Body of pancreas (tissue), 4 donors: Measurements from ENCODE around the gene GNB1L. TPM values are rescaled to one million over a fixed set of nuclear protein-coding genes. Genes with fewer than 3 reads are reported as not detected.

Source experiments
- ATAC-seq: fragments of 150-250 bp; one replicate; pipeline ENCODE4 v1.9.1; 2016
- DNase-seq, 4 donors: peaks; one replicate each; pipeline ENCODE4 v3.0.0-alpha.2; 2019
- H3K27ac ChIP-seq, 4 donors: fragments of 200-600 bp; sonication (generic); 1 replicate in 3 of 4; 2 replicates in 1 of 4; pipeline versions ENCODE4 v1.5.1 to v1.6.1; 2016 to 2019; ENCODE audit warnings: mild to moderate bottlenecking in 1 of 4, mixed read lengths in 1 of 4, moderate library complexity in 1 of 4
- H3K27me3 ChIP-seq, 2 donors: fragments of 200-600 bp; sonication (generic); one replicate each; pipeline ENCODE4 v1.6.0; 2016; ENCODE audit warnings: mild to moderate bottlenecking in 1 of 2
- H3K36me3 ChIP-seq, 2 donors: fragments of 200-600 bp; sonication (generic); replicated peaks in 1 of 2; 2 replicates each; pipeline ENCODE4 v1.5.1; 2016; ENCODE audit warnings: low read depth in 2 of 2; ENCODE audit not compliant: insufficient read depth in 1 of 2
- H3K4me1 ChIP-seq: fragments of 200-600 bp; sonication (generic); one replicate; pipeline ENCODE4 v1.6.0; 2016
- H3K4me3 ChIP-seq, 2 donors: fragments of 200-600 bp; sonication (generic); 1 replicate in 1 of 2; 2 replicates in 1 of 2; pipeline ENCODE4 v1.5.1; 2016 to 2019
- H3K9me3 ChIP-seq, 3 donors: fragments of 200-600 bp; sonication (generic); 1 replicate in 2 of 3; 2 replicates in 1 of 3; pipeline ENCODE4 v1.5.1; 2016
- CTCF ChIP-seq, 7 experiments: fragments of 450-650 bp in 4 of 7; fragments of 200-600 bp in 3 of 7; sonication (generic) in 3 of 7; IDR thresholded peaks; one replicate each; pipeline ENCODE4 v1.5.1; 2016 to 2019; ENCODE audit warnings: antibody characterized with exemption in 7 of 7
- POLR2A ChIP-seq, 3 donors: fragments of 450-650 bp; IDR thresholded peaks; one replicate each; pipeline ENCODE4 v1.6.1; 2016; ENCODE audit warnings: antibody characterized with exemption in 3 of 3, mild to moderate bottlenecking in 2 of 3
- WGBS, 2 donors: methylation state at CpG; one replicate each; pipeline ENCODE4 v1.1.5; 2017; 5-methylcytosine and 5-hydroxymethylcytosine counted together
- intact Hi-C: fragments of 100-400 bp; cut with DNase I; formaldehyde crosslinking; loops from one replicate; pipeline ENCODE4 v1.15.1; 2023
- total RNA-seq, 2 donors: library from RNA; depleted of rRNA; stranded (reverse); fragments of >200 nt; gene quantifications; one replicate each; pipeline ENCODE4 v1.1.0, GENCODE V29; 2016

The GNB1L gene
- total RNA-seq, 2 donors from 2014 or later, result 1.3 to 3.3 TPM

GRCh38 chr22:19890502-19891316 is 36.0 kb upstream of the GNB1L start:
- no peak overlapping the region for H3K4me3 ChIP-seq
- no peaks in the 10 kb centered on the region for H3K9me3 ChIP-seq
- intact Hi-C loops, result no loop called here
- no peak for ATAC-seq
- 76 to 87% methylated on average over 4 to 18 of the region's 20 CpGs for WGBS, 2 donors
- DNase-seq, result no peak
- no peak overlapping the region for H3K27ac ChIP-seq
- H3K27me3 ChIP-seq, result no peaks in the 10 kb centered on the region
- peaks cover 0 to 1% of the 10 kb centered on the region in 2 donors for H3K36me3 ChIP-seq
- H3K4me1 ChIP-seq, result no peaks in the 10 kb centered on the region
- TF ChIP-seq POLR2A (IDR thresholded peaks at IDR 0.05) (no peak), CTCF (IDR thresholded peaks at IDR 0.05) (no peak)

- WGBS, 2 donors, result 88 to 99% methylated on average over 8 of the region's 9 CpGs
- H3K27me3 ChIP-seq, result no peaks in the 10 kb centered on the region
- ATAC-seq, result no peak
- H3K36me3 ChIP-seq, result peaks cover 0 to 1% of the 10 kb centered on the region in 2 donors
- no peak for DNase-seq
- H3K4me1 ChIP-seq, result no peaks in the 10 kb centered on the region
- intact Hi-C loops, result no loop called here
- H3K9me3 ChIP-seq, result no peaks in the 10 kb centered on the region
- TF ChIP-seq POLR2A (IDR thresholded peaks at IDR 0.05), result no peak
- no peak for TF ChIP-seq CTCF (IDR thresholded peaks at IDR 0.05)
- H3K4me3 ChIP-seq, result no peak overlapping the region
- no peak overlapping the region for H3K27ac ChIP-seq
These were observed 35.3 kb upstream of the GNB1L start for GRCh38 chr22:19889951-19890350.

GRCh38 chr22:19888131-19888746 is 33.6 kb upstream of the GNB1L start:
- WGBS, 2 donors, result 94 to 95% methylated on average over 15 to 16 of the region's 17 CpGs
- TF ChIP-seq CTCF (IDR thresholded peaks at IDR 0.05) (no peak), POLR2A (IDR thresholded peaks at IDR 0.05) (no peak)
- ATAC-seq (no peak), DNase-seq (no peak)
- H3K36me3 ChIP-seq, result no peaks in the 10 kb centered on the region
- no peak overlapping the region for H3K4me3 ChIP-seq
- H3K4me1 ChIP-seq, result no peaks in the 10 kb centered on the region
- H3K27me3 ChIP-seq, result no peaks in the 10 kb centered on the region
- intact Hi-C loops, result no loop called here
- H3K27ac ChIP-seq, result no peak overlapping the region
- H3K9me3 ChIP-seq, result no peaks in the 10 kb centered on the region

- TF ChIP-seq CTCF (IDR thresholded peaks at IDR 0.05) (no peak), POLR2A (IDR thresholded peaks at IDR 0.05) (no peak)
- Histone ChIP-seq H3K4me3 (no peak overlapping the region), H3K9me3 (no peaks in the 10 kb centered on the region), H3K27ac (no peak overlapping the region), H3K36me3 (no peaks in the 10 kb centered on the region), H3K4me1 (no peaks in the 10 kb centered on the region), H3K27me3 (no peaks in the 10 kb centered on the region)
- ATAC-seq, result no peak
- DNase-seq, result peak in 1 of 4 donors; percentile 7
- WGBS, 2 donors, result 80 to 87% methylated on average over 7 to 16 of the region's 16 CpGs
- intact Hi-C loops, result no loop called here
These were observed 32.7 kb upstream of the GNB1L start for GRCh38 chr22:19887256-19887985.
